ENCODE data around the gene SORCS2.

DNA sequence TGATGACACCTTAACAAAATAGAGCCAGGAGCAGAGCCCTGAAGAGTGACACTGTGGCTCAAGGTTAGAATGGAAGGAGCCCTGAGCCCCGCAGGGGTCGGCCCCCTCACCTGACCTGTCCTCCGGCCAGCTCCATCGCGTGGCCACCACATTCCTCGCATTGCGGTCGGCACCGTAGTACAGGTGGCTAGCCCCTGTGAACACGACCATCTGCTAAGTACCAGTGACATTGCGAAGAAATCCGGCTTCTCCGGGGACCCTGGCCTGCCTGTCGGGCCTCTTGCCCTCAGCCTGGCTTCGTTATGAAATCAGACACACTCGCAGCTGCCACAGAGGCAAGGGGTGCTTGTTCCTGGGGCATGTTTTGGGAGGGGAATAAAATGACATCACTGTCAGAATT lies 568.4 kb downstream of the SORCS2 start:
- TF ChIP-seq, protein P1, sequence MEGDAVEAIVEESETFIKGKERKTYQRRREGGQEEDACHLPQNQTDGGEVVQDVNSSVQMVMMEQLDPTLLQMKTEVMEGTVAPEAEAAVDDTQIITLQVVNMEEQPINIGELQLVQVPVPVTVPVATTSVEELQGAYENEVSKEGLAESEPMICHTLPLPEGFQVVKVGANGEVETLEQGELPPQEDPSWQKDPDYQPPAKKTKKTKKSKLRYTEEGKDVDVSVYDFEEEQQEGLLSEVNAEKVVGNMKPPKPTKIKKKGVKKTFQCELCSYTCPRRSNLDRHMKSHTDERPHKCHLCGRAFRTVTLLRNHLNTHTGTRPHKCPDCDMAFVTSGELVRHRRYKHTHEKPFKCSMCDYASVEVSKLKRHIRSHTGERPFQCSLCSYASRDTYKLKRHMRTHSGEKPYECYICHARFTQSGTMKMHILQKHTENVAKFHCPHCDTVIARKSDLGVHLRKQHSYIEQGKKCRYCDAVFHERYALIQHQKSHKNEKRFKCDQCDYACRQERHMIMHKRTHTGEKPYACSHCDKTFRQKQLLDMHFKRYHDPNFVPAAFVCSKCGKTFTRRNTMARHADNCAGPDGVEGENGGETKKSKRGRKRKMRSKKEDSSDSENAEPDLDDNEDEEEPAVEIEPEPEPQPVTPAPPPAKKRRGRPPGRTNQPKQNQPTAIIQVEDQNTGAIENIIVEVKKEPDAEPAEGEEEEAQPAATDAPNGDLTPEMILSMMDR (conservative IDR thresholded peaks at IDR 0.05; ENCODE audit: low read depth, low read length), result no peak
- no peak for TF ChIP-seq EZH2 (IDR thresholded peaks at IDR 0.05; ENCODE audit: low read length, unreplicated experiment)

All from PC-3 (cell line).